ENCODE results near the gene PALM3. TPM values are rescaled to one million over a fixed set of nuclear protein-coding genes. Genes with fewer than 3 reads are reported as not detected.
"Not testable (repeated sequence)": the region's sequence is repeated elsewhere in the genome, so short reads cannot be mapped to it uniquely, and the experiment has no call there.

The PALM3 gene
- total RNA-seq, 2 donors from 2014 or later = not detected

DNA sequence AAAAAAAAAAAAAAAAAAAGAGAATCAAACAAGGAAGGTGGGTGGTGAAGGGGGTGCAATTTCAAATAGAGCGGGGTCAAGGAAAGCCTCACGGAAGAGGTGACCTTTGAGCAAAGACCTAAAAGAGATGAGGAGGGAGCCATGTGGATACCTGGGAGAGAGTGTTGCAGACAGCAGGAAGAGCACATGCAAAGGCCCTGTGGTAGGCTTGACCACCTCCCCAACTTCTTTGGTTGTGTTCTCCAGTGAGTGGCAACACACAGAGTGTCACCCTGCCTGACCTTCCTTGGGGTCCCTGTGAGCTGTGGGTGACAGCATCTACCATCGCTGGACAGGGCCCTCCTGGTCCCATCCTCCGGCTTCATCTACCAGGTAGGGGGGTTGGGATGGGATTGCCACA is 11.4 kb downstream of the PALM3 start:
- Mint-ChIP-seq H3K27ac (peak overlapping the region; percentile 53), H3K36me3 (ENCODE audit: low read depth) (peaks cover 9% of the 10 kb centered on the region), H3K4me1 (peaks cover 21% of the 10 kb centered on the region), H3K4me3 (no peak overlapping the region), H3K27me3 (no peaks in the 10 kb centered on the region)
- no peak for ATAC-seq
- DNase-seq = no peak
- H3K9me3 ChIP-seq (ENCODE audit: control insufficient read depth, low read length, poor library complexity, severe bottlenecking) = no peaks in the 10 kb centered on the region

DNA sequence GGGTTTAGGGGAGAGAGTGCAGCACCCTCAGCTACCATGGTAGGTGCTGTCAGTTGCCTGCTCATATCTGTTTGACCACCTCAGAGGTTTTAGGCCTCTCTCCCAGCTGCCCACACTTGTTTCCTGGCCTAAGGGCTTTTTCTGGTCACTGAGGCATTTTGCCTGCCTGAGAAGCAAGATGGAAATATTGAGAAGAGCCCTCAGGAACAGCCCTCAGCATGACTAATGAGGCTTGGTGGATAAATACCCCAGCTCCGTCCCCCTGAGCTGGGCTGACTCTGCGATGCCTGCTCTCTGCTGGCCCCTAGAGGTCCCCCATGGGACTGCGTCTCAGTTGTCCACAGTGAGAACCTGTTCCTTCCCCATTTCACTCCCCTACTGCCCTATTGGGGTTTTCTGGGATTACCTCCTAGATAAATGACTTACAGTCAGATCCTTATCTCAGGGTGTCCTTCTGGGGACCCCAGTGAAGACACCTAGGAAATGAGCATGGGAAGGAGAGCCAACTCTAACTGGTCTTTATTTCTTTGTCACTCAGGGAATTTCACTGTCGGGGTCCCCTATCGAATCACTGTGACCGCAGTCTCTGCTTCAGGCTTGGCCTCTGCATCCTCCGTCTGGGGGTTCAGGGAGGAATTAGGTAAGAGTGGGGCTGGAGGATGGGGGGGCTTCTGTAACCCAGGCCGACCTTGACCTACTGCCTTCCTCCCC is 13.3 kb downstream of the PALM3 start:
- H3K9me3 ChIP-seq (ENCODE audit: control insufficient read depth, low read length, poor library complexity, severe bottlenecking) = no peaks in the 10 kb centered on the region
- Mint-ChIP-seq H3K4me3 (no peak overlapping the region), H3K4me1 (peaks cover 11% of the 10 kb centered on the region), H3K36me3 (ENCODE audit: low read depth) (peaks cover 7% of the 10 kb centered on the region), H3K27ac (peak overlapping the region; percentile 47), H3K27me3 (no peaks in the 10 kb centered on the region)
- DNase-seq = peak; percentile 55 to 78 (median 56)
- ATAC-seq = peak; percentile 83

DNA sequence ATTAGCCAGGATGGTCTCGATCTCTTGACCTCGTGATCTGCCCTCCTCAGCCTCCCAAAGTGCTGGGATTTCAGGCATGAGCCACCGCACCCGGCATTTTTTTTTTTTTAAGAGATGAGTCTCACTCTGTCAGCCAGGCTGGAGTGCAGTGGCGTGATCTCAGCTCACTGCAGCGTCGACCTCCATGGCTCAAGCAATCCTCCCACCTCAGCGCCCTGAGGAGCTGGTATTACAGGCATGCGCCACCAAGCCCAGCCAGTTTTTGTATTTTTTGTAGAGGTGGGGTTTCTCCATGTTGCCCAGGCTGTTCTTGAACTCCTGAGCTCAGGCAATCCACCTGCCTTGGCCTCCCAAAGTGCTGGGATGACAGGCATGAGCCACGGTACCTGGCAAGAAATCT is 14.0 kb downstream of the PALM3 start:
- not testable (repeated sequence) for ATAC-seq; H3K27ac Mint-ChIP-seq; H3K27me3 Mint-ChIP-seq; H3K9me3 ChIP-seq (ENCODE audit: control insufficient read depth, low read length, poor library complexity, severe bottlenecking); H3K36me3 Mint-ChIP-seq (ENCODE audit: low read depth); DNase-seq; H3K4me3 Mint-ChIP-seq
- H3K4me1 Mint-ChIP-seq = peaks cover 11% of the 10 kb centered on the region

DNA sequence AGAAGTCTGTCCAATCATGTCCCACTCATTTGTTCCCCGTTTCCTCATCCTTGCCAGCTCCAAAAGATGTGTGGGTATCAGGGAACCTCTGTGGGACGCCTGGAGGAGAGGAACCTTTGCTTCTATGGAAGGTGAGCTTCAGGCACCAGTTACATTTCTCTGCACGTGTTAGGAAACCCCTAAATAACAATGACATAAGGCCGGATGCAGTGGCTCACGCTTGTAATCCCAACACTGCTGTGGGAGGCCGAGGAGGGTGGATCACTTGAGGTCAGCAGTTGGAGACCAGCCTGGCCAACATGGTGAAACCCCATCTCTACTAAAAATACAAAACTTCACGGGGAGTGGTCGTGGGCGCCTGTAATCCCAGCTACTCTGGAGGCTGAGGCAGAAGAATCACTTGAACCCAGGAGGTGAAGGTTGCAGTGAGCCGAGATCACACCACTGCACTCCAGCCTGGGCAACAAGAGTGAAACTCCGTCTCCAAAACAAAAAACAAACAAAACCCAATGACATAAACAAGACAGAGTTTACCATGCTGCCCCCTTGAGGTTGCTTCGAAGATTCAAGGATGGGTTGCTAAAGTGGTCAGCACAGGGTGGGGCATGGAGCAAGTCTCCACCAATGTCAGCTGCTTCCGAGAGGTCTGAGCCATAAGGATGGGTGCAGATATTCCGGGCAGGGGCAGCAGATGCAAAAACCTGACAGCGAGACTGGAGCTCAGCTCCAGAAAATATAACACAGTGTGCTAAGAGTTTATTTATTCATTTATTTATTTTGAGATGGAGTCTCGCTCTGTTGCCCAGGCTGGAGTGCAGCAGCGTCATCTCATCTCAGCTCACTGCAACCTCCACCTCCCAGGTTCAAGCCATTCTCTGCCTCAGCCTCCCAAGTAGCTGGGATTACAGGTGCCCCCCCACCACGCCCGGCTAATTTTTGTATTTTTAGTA is 18.9 kb downstream of the PALM3 start:
- peak in 1 of 3 donors; percentile 39 for DNase-seq
- H3K36me3 Mint-ChIP-seq (ENCODE audit: low read depth); H3K9me3 ChIP-seq (ENCODE audit: control insufficient read depth, low read length, poor library complexity, severe bottlenecking); H3K27me3 Mint-ChIP-seq; H3K4me3 Mint-ChIP-seq: not testable (repeated sequence)
- H3K27ac Mint-ChIP-seq = peak overlapping the region; percentile 92
- peak; percentile 81 for ATAC-seq
- peaks cover 15% of the 10 kb centered on the region for H3K4me1 Mint-ChIP-seq

DNA sequence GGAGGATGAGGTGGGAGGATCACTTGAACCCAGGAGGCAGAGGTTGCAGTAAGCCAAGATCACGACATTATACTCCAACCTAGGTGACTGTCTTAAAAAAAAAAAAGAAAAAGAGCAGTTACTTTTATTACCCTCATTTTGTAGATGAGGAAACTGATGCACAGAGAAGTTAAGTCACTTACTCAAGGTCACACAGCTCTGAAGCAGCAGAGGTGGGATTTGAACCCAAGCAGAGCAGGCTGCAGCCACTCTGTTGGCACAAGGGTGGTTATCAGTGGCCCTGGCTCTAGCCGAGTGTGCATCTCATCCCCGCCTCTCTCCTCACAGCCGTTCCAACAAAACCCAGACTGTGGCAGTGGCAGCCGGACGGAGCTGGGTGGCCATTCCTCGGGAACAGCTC is 22.7 kb downstream of the PALM3 start:
- Mint-ChIP-seq H3K36me3 (ENCODE audit: low read depth) (no peaks in the 10 kb centered on the region), H3K27me3 (no peaks in the 10 kb centered on the region), H3K4me1 (peaks cover 19% of the 10 kb centered on the region), H3K27ac (no peak overlapping the region), H3K4me3 (no peak overlapping the region)
- ATAC-seq = no peak
- H3K9me3 ChIP-seq (ENCODE audit: control insufficient read depth, low read length, poor library complexity, severe bottlenecking) = no peaks in the 10 kb centered on the region
- no peak for DNase-seq

DNA sequence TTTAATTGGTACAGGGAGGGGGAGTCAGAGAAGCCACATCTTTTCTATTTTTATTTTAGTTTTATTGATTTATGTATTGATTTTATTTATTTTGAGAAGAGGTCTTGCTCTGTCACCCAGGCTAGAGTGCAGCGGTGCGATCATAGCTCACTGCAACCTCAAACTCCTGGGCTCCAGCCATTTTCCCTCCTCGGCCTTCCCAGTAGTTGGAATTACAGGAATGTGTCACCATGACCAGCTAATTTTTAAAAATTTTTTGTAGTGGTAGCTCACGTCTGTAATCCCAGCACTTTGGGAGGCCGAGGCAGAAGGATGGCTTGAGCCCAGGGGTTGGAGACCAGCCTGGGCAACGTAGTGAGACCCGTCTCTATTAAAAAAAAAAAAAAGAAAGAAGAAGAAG is 26.2 kb downstream of the PALM3 start:
- peaks cover 28% of the 10 kb centered on the region for H3K4me1 Mint-ChIP-seq
- no peaks in the 10 kb centered on the region for H3K36me3 Mint-ChIP-seq (ENCODE audit: low read depth)

DNA sequence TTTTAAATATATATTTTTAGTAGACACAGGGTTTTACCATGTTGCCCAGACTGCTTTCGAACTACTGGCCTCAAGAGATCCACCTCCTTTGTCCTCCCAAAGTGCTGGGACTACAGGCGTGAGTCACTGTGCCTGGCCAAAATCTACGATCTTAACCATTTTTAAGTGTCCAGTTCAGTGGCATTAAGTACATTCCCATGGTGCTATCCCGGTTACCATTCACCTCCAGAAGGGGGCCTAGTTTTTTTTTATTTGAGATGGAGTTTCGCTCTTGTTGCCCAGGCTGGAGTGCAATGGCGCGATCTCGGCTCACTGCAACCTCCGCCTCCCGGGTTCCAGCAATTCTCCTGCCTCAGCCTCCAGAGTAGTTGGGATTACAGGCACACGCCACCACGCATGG is 26.7 kb downstream of the PALM3 start:
- H3K36me3 Mint-ChIP-seq (ENCODE audit: low read depth); DNase-seq; H3K27ac Mint-ChIP-seq; H3K27me3 Mint-ChIP-seq; ATAC-seq; H3K9me3 ChIP-seq (ENCODE audit: control insufficient read depth, low read length, poor library complexity, severe bottlenecking): not testable (repeated sequence)
- Mint-ChIP-seq H3K4me1 (peaks cover 32% of the 10 kb centered on the region), H3K4me3 (peak overlapping the region; percentile 45)

More for the DNA sequence above, 26.2 kb downstream of the PALM3 start:
- H3K27me3 Mint-ChIP-seq = no peaks in the 10 kb centered on the region
- ATAC-seq (no peak), DNase-seq (no peak)
- no peak overlapping the region for H3K4me3 Mint-ChIP-seq
- no peaks in the 10 kb centered on the region for H3K9me3 ChIP-seq (ENCODE audit: control insufficient read depth, low read length, poor library complexity, severe bottlenecking)
- peak overlapping the region; percentile 72 for H3K27ac Mint-ChIP-seq

DNA sequence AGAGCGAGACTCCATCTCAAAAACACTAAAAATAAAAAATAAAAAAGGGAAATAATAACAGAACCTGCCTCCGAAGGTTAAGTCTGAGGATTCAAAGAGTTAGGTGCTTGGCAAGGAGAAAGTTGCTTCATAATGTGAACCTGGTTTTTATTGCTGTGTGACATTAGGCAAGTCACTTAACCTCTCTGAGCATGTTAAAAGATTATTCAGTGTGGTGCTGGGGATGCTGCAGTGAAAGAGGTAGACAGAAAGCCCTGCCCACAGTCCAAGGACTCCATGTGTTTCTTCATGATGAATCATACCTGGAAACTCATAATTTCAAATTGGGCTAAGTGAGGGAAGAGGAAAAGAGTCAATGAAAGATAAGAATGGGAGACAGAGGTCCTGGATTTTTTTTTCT is 27.9 kb downstream of the PALM3 start:
- H3K9me3 ChIP-seq (ENCODE audit: control insufficient read depth, low read length, poor library complexity, severe bottlenecking) = no peaks in the 10 kb centered on the region
- DNase-seq = no peak
- peak overlapping the region; percentile 98 for H3K27ac Mint-ChIP-seq
- H3K4me1 Mint-ChIP-seq = peaks cover 30% of the 10 kb centered on the region
- no peaks in the 10 kb centered on the region for H3K36me3 Mint-ChIP-seq (ENCODE audit: low read depth)
- no peak overlapping the region for H3K4me3 Mint-ChIP-seq
- ATAC-seq = no peak
- H3K27me3 Mint-ChIP-seq = no peaks in the 10 kb centered on the region

DNA sequence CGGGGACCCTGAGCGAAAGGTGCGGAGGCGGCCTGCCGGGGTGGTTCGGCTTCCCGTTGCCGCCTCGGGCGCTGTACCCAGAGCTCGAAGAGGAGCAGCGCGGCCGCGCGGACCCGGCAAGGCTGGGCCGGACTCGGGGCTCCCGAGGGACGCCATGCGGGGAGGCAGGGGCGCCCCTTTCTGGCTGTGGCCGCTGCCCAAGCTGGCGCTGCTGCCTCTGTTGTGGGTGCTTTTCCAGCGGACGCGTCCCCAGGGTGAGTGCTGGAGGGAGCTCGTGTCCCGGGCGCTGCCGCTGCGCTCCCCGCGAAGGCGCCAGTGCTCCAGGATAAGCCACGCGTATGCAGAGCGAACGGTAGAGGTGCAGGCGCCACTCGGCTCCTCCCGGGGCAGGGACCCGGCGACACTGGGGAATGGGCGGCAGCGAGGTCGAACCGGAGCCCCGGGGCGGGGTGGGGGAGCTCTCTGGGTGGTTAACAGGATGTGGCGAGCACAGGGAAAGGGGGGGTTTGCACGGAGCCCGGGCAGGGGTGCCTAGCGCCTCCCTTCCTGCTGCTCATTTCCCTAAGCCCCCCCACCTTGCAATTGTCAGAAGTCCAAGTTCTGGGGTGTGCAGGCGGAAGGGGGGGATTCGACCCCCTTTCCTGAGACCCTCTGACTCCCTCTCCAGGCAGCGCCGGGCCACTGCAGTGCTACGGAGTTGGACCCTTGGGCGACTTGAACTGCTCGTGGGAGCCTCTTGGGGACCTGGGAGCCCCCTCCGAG is 30.0 kb downstream of the PALM3 start, which contains the start of gene IL27RA:
Gene IL27RA (plus strand): TSS at position 44 of the 762 bp plus-strand sequence. CDS start 111 bp downstream, at position 155.
- H3K9me3 ChIP-seq (ENCODE audit: control insufficient read depth, low read length, poor library complexity, severe bottlenecking) = no peaks in the 10 kb centered on the region
- no peaks in the 10 kb centered on the region for H3K27me3 Mint-ChIP-seq
- peak within 1 kb of the TSS; percentile 98 for H3K27ac Mint-ChIP-seq
- DNase-seq (peak; percentile 67 to 77 (median 69)), ATAC-seq (peak; percentile 83)
- peaks cover 34% of the 10 kb centered on the region for H3K4me1 Mint-ChIP-seq
- H3K36me3 Mint-ChIP-seq (ENCODE audit: low read depth) = no peaks in the 10 kb centered on the region
- H3K4me3 Mint-ChIP-seq = peak within 1 kb of the TSS; percentile 97

DNA sequence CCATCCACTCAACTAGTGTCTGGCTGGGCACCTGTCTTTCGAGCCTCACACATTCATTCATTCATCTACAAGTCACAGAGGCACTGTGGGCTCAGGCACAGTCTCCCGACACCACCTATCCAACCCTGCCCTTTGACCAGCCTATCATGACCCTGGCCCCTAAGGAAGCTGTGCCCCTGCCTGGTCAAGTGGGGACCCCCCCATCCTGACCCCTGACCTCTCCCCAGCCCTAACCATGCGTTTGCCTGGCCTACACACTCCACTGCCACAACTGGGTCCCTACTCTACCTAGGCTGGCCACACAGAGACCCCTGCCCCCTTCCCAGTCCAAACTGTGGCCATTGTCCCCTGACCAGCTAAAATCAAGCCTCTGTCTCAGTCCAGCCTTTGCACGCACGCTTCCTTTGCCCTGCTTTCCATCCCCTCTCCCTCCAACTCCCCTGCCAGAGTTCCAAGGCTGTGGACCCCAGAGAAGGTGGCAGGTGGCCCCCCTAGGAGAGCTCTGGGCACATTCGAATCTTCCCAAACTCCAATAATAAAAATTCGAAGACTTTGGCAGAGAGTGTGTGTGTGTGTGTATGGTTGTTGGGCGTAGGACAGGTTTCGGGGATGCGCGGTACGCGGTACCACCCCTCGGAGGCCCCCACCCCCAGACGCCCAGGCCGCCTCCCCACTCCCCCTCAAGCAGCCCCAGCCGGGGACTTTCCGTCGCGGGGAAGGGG is 30.7 kb downstream of the PALM3 start:
- DNase-seq = peak in 1 of 3 donors; percentile 75
- H3K36me3 Mint-ChIP-seq (ENCODE audit: low read depth) = no peaks in the 10 kb centered on the region

DNA sequence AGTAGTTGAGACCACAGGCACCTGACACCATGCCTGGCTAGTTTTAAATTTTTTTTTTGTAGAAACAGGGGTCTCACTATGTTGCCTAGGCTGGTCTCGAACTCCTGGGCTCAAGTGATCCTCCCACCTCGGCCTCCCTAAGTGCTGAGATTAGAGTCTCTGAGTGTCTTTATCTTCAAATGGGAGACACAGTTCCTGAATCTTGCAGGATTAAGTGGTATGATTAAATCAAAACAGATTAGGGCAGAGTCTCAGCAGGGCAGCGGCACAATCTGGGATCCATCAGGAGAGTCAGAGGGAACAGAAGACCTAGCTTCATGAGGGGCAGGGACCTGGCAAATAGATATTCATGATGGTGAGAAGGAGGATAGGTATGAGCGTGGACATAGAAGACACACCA is 33.0 kb downstream of the PALM3 start:
- Mint-ChIP-seq H3K4me3 (no peak overlapping the region), H3K27me3 (no peaks in the 10 kb centered on the region), H3K27ac (peak overlapping the region; percentile 45), H3K36me3 (ENCODE audit: low read depth) (no peaks in the 10 kb centered on the region), H3K4me1 (peaks cover 23% of the 10 kb centered on the region)
- no peak for DNase-seq
- ATAC-seq = no peak
- H3K9me3 ChIP-seq (ENCODE audit: control insufficient read depth, low read length, poor library complexity, severe bottlenecking) = no peaks in the 10 kb centered on the region

More for the DNA sequence above, 30.7 kb downstream of the PALM3 start:
- H3K4me3 Mint-ChIP-seq = peak overlapping the region; percentile 97
- H3K9me3 ChIP-seq (ENCODE audit: control insufficient read depth, low read length, poor library complexity, severe bottlenecking) = no peaks in the 10 kb centered on the region
- ATAC-seq = no peak
- H3K4me1 Mint-ChIP-seq = peaks cover 32% of the 10 kb centered on the region
- no peaks in the 10 kb centered on the region for H3K27me3 Mint-ChIP-seq
- H3K27ac Mint-ChIP-seq = peak overlapping the region; percentile 98

DNA sequence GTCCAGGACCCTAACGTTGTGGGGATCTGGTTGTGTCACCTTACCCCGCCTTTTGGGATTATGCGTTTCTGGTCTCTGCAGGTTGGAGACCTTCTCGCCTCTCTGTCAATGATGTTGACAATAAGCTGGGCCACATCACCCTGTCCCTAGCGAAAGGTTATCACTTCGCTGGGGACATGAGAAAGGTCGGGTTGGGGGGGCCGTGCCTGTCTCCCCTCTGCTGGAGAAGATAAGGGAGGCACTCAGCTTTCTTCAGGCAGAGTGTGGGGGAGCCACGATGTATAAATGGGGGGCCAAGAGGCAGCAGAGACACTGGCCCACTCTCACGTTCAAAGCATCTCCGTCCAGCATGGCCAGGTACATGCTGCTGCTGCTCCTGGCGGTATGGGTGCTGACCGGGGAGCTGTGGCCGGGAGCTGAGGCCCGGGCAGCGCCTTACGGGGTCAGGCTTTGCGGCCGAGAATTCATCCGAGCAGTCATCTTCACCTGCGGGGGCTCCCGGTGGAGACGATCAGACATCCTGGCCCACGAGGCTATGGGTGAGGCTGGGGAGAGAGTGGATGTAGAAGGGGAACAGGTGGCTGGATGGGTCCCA is 33.9 kb downstream of the PALM3 start, which contains the start of gene RLN3:
Gene RLN3 (plus strand): TSS at position 293 of the 595 bp plus-strand sequence. CDS start 57 bp downstream, at position 350.
- H3K36me3 Mint-ChIP-seq (ENCODE audit: low read depth) = no peaks in the 10 kb centered on the region
- no peaks in the 10 kb centered on the region for H3K27me3 Mint-ChIP-seq
- no peak for DNase-seq
- peak within 1 kb of the TSS; percentile 34 for H3K4me3 Mint-ChIP-seq
- ATAC-seq = no peak
- peak within 1 kb of the TSS; percentile 81 for H3K27ac Mint-ChIP-seq
- peaks cover 22% of the 10 kb centered on the region for H3K4me1 Mint-ChIP-seq
- H3K9me3 ChIP-seq (ENCODE audit: control insufficient read depth, low read length, poor library complexity, severe bottlenecking) = no peaks in the 10 kb centered on the region

All from T-helper 17 cell (primary cell).